Pancreas (tissue), 10 donors: ENCODE data around the gene CASP10. TPM values are rescaled to one million over a fixed set of nuclear protein-coding genes. Genes with fewer than 3 reads are reported as not detected.

ENCODE experiments used
- ATAC-seq, 4 donors: fragments of 200-7000 bp; cut with Tn5 transposase; one replicate each; pipeline versions ENCODE4 v1.8.0 to v1.9.1; 2020; ENCODE audit warnings: mild to moderate bottlenecking in 4 of 4, moderate library complexity in 4 of 4
- DNase-seq, 6 donors: peaks; one replicate each; pipeline ENCODE4 v3.0.0-alpha.2; 2020
- FAIRE-seq: peaks from 2 replicates; lab custom pipeline; 2012; peaks lifted over from hg19 to GRCh38; lab: Jason Lieb, UNC
- H3K27ac ChIP-seq, 4 donors: fragments of 200-600 bp; sonication (generic); 1 replicate in 3 of 4; 2 replicates in 1 of 4; pipeline versions ENCODE4 v1.5.0 to v1.8.0; 2020
- H3K27me3 ChIP-seq, 4 donors: fragments of 200-600 bp; one replicate each; pipeline ENCODE4 v1.8.0; 2021
- H3K36me3 ChIP-seq, 3 donors: fragments of 200-600 bp; sonication (generic) in 1 of 3; one replicate each; pipeline versions ENCODE4 v1.5.0 to v1.8.0; 2020 to 2021
- H3K4me1 ChIP-seq, 3 donors: fragments of 200-600 bp; one replicate each; pipeline ENCODE4 v1.8.0; 2021
- H3K4me3 ChIP-seq, 4 donors: fragments of 200-600 bp; sonication (generic) in 2 of 4; one replicate each; pipeline versions ENCODE4 v1.5.0 to v1.8.0; 2020 to 2021
- H3K9me3 ChIP-seq, 4 donors: fragments of 200-600 bp; one replicate each; pipeline ENCODE4 v1.8.0; 2021
- WGBS, 2 donors: extraction: QIAGEN DNeasy Blood & Tissue Kit; methylation state at CpG; one replicate each; pipeline ENCODE4 v1.1.7; 2013; 5-methylcytosine and 5-hydroxymethylcytosine counted together
- intact Hi-C, 3 donors: fragments of 100-400 bp; cut with DNase I; formaldehyde crosslinking; loops; one replicate each; pipeline versions ENCODE4 v1.11.1 to v1.14.2; 2022
- polyA plus RNA-seq, 2 donors: library from polyadenylated mRNA; stranded (reverse); fragments of 200-250 nt; gene quantifications; one replicate each; pipeline ENCODE4 v1.2.3, GENCODE V29; 2013
- total RNA-seq, 6 donors: library from RNA; stranded (reverse); fragmentation: NEBNext Ultra II Directional in 4 of 6; extraction: Animal tissue kit (Norgen Biotek cat#: 25700) in 4 of 6; gene quantifications; one replicate each; pipeline versions ENCODE4 v1.2.1 to v1.2.4, GENCODE V29; 2021 to 2023
- TF ChIP-seq, protein P1 (sequence below), 4 donors: fragments of 200-600 bp; sonication (generic) in 3 of 4; IDR thresholded peaks; one replicate each; pipeline versions ENCODE4 v1.5.0 to v1.8.0; 2021; ENCODE audit warnings: antibody characterized with exemption in 4 of 4
- donor health status: healthy with polysubstance abuse.
- donor health status: DM: no; HTN: no; CAD: no; lungs with moderate emphysema.
- donor health status: DM: no; HTN: no; CAD: no.
- donor health status: control.
- donor health status: control.
- donor health status: Bipolar disorder and iron deficiency.
- donor health status: DM: yes; HTN: yes; CAD: no.
- donor health status: DM: no; HTN: no; CAD: no.
- donor health status: DM: no; HTN: no; CAD: no.
- donor health status: DM: yes; HTN: yes; CAD: no.

The CASP10 gene
- total and polyA plus RNA-seq, 8 donors = 3.0 to 11.7 (median 5.1) TPM

DNA sequence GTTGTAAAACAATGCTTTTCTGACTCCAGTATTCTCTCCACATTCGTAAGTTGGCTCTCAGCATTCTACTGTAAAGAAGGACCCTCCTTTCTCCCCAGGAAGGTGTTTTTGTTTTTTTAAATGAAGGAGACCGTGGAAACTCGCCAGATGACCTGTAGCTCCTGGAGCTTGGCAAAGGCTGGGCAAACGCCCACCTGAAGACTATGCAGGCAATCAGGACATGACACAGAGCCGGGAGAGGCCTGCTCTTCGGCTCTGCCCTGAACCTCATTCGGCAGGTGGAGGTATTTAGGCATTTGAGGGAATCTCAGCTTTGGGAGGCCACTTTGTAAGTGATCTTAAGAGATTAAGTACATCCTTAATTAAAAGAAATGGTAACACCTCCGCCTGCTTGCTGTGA is 17.4 kb downstream of the CASP10 start:
- Histone ChIP-seq H3K4me1 (no peaks in the 10 kb centered on the region), H3K9me3 (no peaks in the 10 kb centered on the region), H3K4me3 (no peak overlapping the region), H3K27ac (no peak overlapping the region), H3K36me3 (peaks cover 0 to 6% (median 0%) of the 10 kb centered on the region in 3 donors), H3K27me3 (no peaks in the 10 kb centered on the region)
- FAIRE-seq (no peak), DNase-seq (no peak), ATAC-seq (no peak)
- TF ChIP-seq, protein P1, sequence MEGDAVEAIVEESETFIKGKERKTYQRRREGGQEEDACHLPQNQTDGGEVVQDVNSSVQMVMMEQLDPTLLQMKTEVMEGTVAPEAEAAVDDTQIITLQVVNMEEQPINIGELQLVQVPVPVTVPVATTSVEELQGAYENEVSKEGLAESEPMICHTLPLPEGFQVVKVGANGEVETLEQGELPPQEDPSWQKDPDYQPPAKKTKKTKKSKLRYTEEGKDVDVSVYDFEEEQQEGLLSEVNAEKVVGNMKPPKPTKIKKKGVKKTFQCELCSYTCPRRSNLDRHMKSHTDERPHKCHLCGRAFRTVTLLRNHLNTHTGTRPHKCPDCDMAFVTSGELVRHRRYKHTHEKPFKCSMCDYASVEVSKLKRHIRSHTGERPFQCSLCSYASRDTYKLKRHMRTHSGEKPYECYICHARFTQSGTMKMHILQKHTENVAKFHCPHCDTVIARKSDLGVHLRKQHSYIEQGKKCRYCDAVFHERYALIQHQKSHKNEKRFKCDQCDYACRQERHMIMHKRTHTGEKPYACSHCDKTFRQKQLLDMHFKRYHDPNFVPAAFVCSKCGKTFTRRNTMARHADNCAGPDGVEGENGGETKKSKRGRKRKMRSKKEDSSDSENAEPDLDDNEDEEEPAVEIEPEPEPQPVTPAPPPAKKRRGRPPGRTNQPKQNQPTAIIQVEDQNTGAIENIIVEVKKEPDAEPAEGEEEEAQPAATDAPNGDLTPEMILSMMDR (IDR thresholded peaks at IDR 0.05) = no peak
- WGBS, 2 donors = 77 to 78% methylated on average over 8 of the region's 8 CpGs
- intact Hi-C loops = no loop called here

DNA sequence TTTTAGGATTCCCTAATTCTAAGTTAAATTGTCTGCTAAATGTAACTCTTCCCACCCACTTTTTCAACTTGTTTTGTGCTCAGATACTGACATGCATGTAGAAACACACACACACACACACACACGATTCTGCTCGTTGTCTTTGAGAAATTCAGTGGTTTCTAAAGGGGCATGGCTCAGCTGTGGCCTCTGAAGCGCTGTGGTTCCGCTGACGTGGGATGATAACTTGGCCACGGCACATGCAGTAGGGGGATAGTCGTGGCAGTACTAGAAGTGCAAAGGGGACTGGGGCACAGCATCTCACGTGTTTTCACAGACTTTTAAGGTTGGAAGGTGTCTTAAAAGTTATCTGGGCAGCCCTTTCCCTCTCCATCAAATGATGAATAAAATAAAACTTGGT is 18.4 kb downstream of the CASP10 start:
- H3K9me3 ChIP-seq = no peaks in the 10 kb centered on the region
- no peak for DNase-seq
- FAIRE-seq = no peak
- H3K4me3 ChIP-seq = no peak overlapping the region
- H3K27me3 ChIP-seq = no peaks in the 10 kb centered on the region
- no peak for ATAC-seq
- H3K4me1 ChIP-seq = no peaks in the 10 kb centered on the region
- H3K36me3 ChIP-seq = peaks cover 0 to 6% (median 0%) of the 10 kb centered on the region in 3 donors
- intact Hi-C loops = no loop called here
- 83 to 87% methylated on average over 8 of the region's 8 CpGs for WGBS, 2 donors
- H3K27ac ChIP-seq = no peak overlapping the region
- TF ChIP-seq, protein P1 (IDR thresholded peaks at IDR 0.05) = no peak

DNA sequence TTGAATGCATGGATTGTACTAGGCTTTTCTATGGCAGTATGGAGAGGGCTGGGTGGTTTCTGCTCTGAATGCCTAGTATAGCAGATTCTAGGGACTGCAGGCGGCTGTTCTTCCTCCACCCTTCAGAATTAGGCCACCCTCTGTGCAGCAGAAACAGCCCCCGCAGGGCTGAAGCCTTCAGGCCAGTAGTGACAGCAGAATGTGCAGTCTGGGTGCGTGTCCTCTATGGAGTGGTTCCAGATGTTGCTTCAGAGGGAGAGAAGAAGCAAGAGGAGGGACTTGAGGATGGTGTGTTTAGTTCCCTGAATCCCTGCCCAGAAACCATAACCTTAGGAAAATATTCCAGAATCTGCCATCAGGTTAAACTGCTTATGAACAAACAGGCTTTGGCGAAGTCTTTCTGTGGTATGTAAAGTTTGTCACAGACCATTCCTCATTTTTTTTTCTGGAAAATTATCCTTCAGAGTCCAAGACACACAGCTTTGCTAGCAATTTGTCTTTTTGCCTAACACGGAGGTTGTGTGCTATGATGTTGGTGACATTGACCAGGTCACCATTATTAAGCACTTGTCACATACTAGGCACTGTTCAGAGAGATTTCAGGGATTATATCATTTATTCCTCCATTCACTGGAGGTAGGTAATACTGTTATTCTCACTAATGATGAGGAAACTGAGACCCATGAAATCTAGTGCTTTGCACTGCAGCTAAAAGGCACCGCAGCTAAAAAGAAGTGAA is 21.1 kb downstream of the CASP10 start:
- peak in 2 of 4 donors; percentile 22 to 43 for ATAC-seq

DNA sequence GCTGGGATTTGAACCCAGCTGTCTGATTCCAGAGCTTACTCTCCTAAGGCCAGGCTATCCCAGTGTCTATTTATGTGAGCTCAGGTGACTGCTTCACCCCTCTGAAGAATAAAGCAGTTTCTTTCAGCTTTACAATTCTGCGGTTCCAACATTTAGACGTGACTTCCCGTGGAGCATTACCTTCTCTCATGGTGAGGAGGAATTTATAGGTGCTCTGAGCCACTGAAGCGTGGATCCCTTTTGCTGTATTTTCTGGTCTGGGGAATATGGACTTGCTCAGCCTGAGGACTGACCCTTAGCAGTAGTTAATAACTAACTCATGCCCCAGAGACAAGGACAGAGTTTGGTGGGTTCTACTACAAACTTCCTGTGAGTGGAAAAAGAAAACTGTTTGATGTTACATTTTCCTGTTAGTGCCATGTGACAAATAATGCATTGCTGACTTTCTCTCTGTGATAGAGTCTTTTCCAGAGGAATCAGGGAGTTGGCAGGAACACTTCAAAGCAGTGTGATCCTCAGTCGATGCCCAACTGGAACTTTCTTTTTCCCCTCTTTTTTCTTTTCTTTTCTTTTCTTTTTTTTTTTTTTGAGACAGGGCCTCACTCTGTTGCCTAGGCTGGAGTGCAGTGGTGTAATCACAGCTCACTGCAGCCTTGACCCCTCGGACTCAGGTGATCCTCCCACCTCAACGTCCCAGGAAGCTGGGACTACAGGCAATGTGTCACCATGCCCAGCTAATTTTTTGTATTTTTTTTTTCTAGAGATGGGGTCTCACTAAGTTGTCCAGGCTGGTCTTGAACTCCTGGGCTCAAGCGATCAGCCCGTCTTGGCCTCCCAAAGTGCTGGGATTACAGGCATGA is 21.9 kb downstream of the CASP10 start:
- TF ChIP-seq, protein P1 (IDR thresholded peaks at IDR 0.05) = no peak
- Histone ChIP-seq H3K9me3 (no peaks in the 10 kb centered on the region), H3K27ac (no peak overlapping the region), H3K36me3 (peaks cover 0 to 11% (median 0%) of the 10 kb centered on the region in 3 donors), H3K27me3 (no peaks in the 10 kb centered on the region), H3K4me1 (no peaks in the 10 kb centered on the region), H3K4me3 (no peak overlapping the region)
- ATAC-seq (no peak), DNase-seq (no peak), FAIRE-seq (no peak)
- intact Hi-C loops = no loop called here
- WGBS, 2 donors = 86 to 88% methylated on average over 9 of the region's 9 CpGs

More for the DNA sequence above, 21.1 kb downstream of the CASP10 start:
- no peak for DNase-seq
- H3K4me1 ChIP-seq = no peaks in the 10 kb centered on the region
- TF ChIP-seq, protein P1 (IDR thresholded peaks at IDR 0.05) = no peak
- no peaks in the 10 kb centered on the region for H3K9me3 ChIP-seq
- intact Hi-C loops = no loop called here
- WGBS, 2 donors = 81 to 89% methylated on average over 6 of the region's 6 CpGs
- H3K27ac ChIP-seq = no peak overlapping the region
- no peak overlapping the region for H3K4me3 ChIP-seq
- H3K36me3 ChIP-seq = peaks cover 0 to 3% (median 0%) of the 10 kb centered on the region in 3 donors
- no peak for FAIRE-seq
- H3K27me3 ChIP-seq = no peaks in the 10 kb centered on the region
